HCT116 (cell line): Measurements from ENCODE around the gene CDK14. TPM values are rescaled to one million over a fixed set of nuclear protein-coding genes. Genes with fewer than 3 reads are reported as not detected.

Experiments
- ATAC-seq: fragments of 200-7000 bp; cut with Tn5 transposase; 2 replicates; pipeline ENCODE4 v1.9.1; 2020; ENCODE audit warnings: mild to moderate bottlenecking, moderate library complexity
- BruUV-seq: library from RNA; stranded (reverse); fragments of 400-500 nt; replicated peaks from 2 replicates; lab custom pipeline; 2021; lab: Mats Ljungman, UMichigan
- CTCF ChIA-PET: fragments of 300-600 bp; sonication (Branson Sonifier 250); formaldehyde crosslinking; loops from one replicate; lab custom pipeline; 2021; ENCODE audit warnings: antibody characterized with exemption; lab: Charles Lee
- POLR2A ChIA-PET: fragments of 300-600, 350-600 bp; sonication (Branson Sonifier 250); formaldehyde crosslinking; loops from one replicate; lab custom pipeline; 2021; ENCODE audit warnings: antibody characterized with exemption; lab: Charles Lee
- RAD21 ChIA-PET, 2 experiments: fragments of 300-600 bp; sonication (Branson Sonifier 250); formaldehyde crosslinking; loops; one replicate each; lab custom pipeline; 2023; ENCODE audit warnings: low total read pairs in 2 of 2; ENCODE audit not compliant: uncharacterized antibody in 2 of 2, unreplicated experiment in 2 of 2, low non-redundant PET in 1 of 2; lab: Charles Lee
- DNase-seq: peaks from one replicate; pipeline ENCODE4 v3.0.0-alpha.2; 2010; ENCODE audit warnings: low read depth, low spot score
- H2AFZ ChIP-seq: fragments of 200-600 bp; shearing (Covaris generic), sonication (generic); 2 replicates; pipeline ENCODE4 v1.6.1; 2017; ENCODE audit warnings: low read depth, mixed run types, mixed read lengths, antibody characterized with exemption, low read length; ENCODE audit not compliant: poor library complexity, severe bottlenecking
- H3K27ac ChIP-seq: 2 replicates; pipeline ENCODE4 v1.5.1; 2012; ENCODE audit warnings: low read depth, low read length
- H3K27me3 ChIP-seq: fragments of 200-600 bp; sonication (generic); 2 replicates; pipeline ENCODE4 v1.6.1; 2016; ENCODE audit warnings: mixed run types, low read length, mixed read lengths; ENCODE audit not compliant: insufficient read depth
- H3K36me3 ChIP-seq, 2 experiments: fragments of 200-500 bp in 1 of 2; fragments of 200-600 bp in 1 of 2; sonication (Bioruptor generic) in 1 of 2; sonication (generic) in 1 of 2; 2 replicates each; pipeline versions ENCODE4 v1.5.1 to v1.6.1; 2014 to 2016; ENCODE audit warnings: low read length in 2 of 2, inconsistent platforms in 1 of 2, mixed read lengths in 1 of 2, mixed run types in 1 of 2; ENCODE audit not compliant: insufficient read depth in 2 of 2, control insufficient read depth in 1 of 2
- H3K4me1 ChIP-seq, 2 experiments: fragments of 200-600 bp in 1 of 2; sonication (generic) in 1 of 2; 2 replicates each; pipeline versions ENCODE4 v1.5.1 to v1.6.1; 2012 to 2017; ENCODE audit warnings: low read length in 2 of 2, inconsistent platforms in 1 of 2, mild to moderate bottlenecking in 1 of 2, mixed read lengths in 1 of 2, mixed run types in 1 of 2, moderate library complexity in 1 of 2; ENCODE audit not compliant: insufficient read depth in 2 of 2, control insufficient read depth in 1 of 2
- H3K4me2 ChIP-seq: fragments of 200-600 bp; sonication (generic); 2 replicates; pipeline ENCODE4 v1.6.1; 2017; ENCODE audit warnings: mixed run types, low read length, mixed read lengths
- H3K4me3 ChIP-seq, 2 experiments: fragments of 200-600 bp in 1 of 2; sonication (generic) in 1 of 2; replicated peaks in 1 of 2; 2 replicates each; pipeline ENCODE4 v1.5.1; 2011 to 2016; ENCODE audit warnings: low read length in 2 of 2, control low read depth in 1 of 2, low read depth in 1 of 2, mild to moderate bottlenecking in 1 of 2, mixed read lengths in 1 of 2, mixed run types in 1 of 2
- H3K79me2 ChIP-seq: fragments of 200-600 bp; sonication (generic); 2 replicates; pipeline ENCODE4 v1.6.1; 2017; ENCODE audit warnings: mild to moderate bottlenecking, mixed run types, low read length, moderate library complexity, mixed read lengths; ENCODE audit not compliant: insufficient read depth
- H3K9ac ChIP-seq: fragments of 200-600 bp; sonication (generic); 2 replicates; pipeline ENCODE4 v1.6.1; 2016; ENCODE audit warnings: low read length, mixed read lengths
- H3K9me2 ChIP-seq: fragments of 200-600 bp; sonication (generic), shearing (Covaris generic); 2 replicates; pipeline ENCODE4 v1.6.1; 2017; ENCODE audit warnings: mixed run types, mild to moderate bottlenecking, moderate library complexity; ENCODE audit not compliant: insufficient read depth
- H3K9me3 ChIP-seq, 2 experiments: fragments of 200-500 bp in 1 of 2; fragments of 200-600 bp in 1 of 2; sonication (Bioruptor generic) in 1 of 2; sonication (generic) in 1 of 2; 2 replicates each; pipeline ENCODE4 v1.6.1; 2014 to 2017; ENCODE audit warnings: low read length in 2 of 2, mixed read lengths in 2 of 2, inconsistent platforms in 1 of 2, low read depth in 1 of 2, mild to moderate bottlenecking in 1 of 2, mixed run types in 1 of 2, moderate library complexity in 1 of 2; ENCODE audit not compliant: control insufficient read depth in 1 of 2, insufficient read depth in 1 of 2
- H4K20me1 ChIP-seq: fragments of 200-600 bp; sonication (generic), shearing (Covaris generic); 2 replicates; pipeline ENCODE4 v1.6.1; 2017; ENCODE audit warnings: mixed run types, mild to moderate bottlenecking, moderate library complexity; ENCODE audit not compliant: insufficient read depth
- CTCF ChIP-seq, 3 experiments: fragments of 200-600 bp in 1 of 3; sonication (generic) in 1 of 3; IDR thresholded peaks in 2 of 3; conservative IDR thresholded peaks in 1 of 3; 2 replicates each; pipeline ENCODE4 v1.5.1; 2012 to 2017; ENCODE audit warnings: low read depth in 2 of 3, low read length in 2 of 3, antibody characterized with exemption in 1 of 3, borderline replicate concordance in 1 of 3, control low read depth in 1 of 3, mild to moderate bottlenecking in 1 of 3, mixed read lengths in 1 of 3, mixed run types in 1 of 3, moderate library complexity in 1 of 3; ENCODE audit not compliant: insufficient read depth in 1 of 3
- EGR1 ChIP-seq: IDR thresholded peaks from 2 replicates; pipeline ENCODE4 v1.6.1; 2012; ENCODE audit warnings: low read depth
- ELF1 ChIP-seq: IDR thresholded peaks from 2 replicates; pipeline ENCODE4 v1.6.1; 2012; ENCODE audit warnings: low read depth, borderline replicate concordance
- EZH2 ChIP-seq: fragments of 200-600 bp; sonication (generic); IDR thresholded peaks from 2 replicates; pipeline ENCODE4 v1.6.1; 2017; ENCODE audit warnings: antibody characterized with exemption, mixed run types
- RAD21 ChIP-seq: IDR thresholded peaks from 2 replicates; pipeline ENCODE4 v1.6.1; 2012; ENCODE audit warnings: low read depth, mild to moderate bottlenecking
- SP1 ChIP-seq: IDR thresholded peaks from 2 replicates; pipeline ENCODE4 v1.6.1; 2012; ENCODE audit warnings: low read depth
- YY1 ChIP-seq: IDR thresholded peaks from 2 replicates; pipeline ENCODE4 v1.6.1; 2011; ENCODE audit warnings: low read length, low read depth, moderate library complexity, mild to moderate bottlenecking; ENCODE audit not compliant: insufficient replicate concordance; ENCODE audit errors: extremely low read depth
- ZFX ChIP-seq: fragments of 450-650 bp; IDR thresholded peaks from 2 replicates; pipeline ENCODE4 v1.6.1; 2017
- ZNF274 ChIP-seq: fragments of 200-500 bp; sonication (Bioruptor generic); IDR thresholded peaks from 2 replicates; pipeline ENCODE4 v1.6.1; 2014; ENCODE audit warnings: mild to moderate bottlenecking, low read depth, low read length, inconsistent platforms
- intact Hi-C: fragments of 100-400 bp; cut with micrococcal nuclease; formaldehyde crosslinking; loops from 2 replicates; pipeline ENCODE4 v1.10.0; 2022
- total RNA-seq: library from RNA; stranded (reverse); gene quantifications from one replicate; pipeline ENCODE4 v1.2.1, GENCODE V29; 2021; ENCODE audit not compliant: unreplicated experiment
- TF ChIP-seq, protein P1 (sequence below): IDR thresholded peaks from 2 replicates; pipeline ENCODE4 v1.6.1; 2012

CDK14 gene
- total RNA-seq, 1 experiment from 2014 or later = 10.2 TPM

DNA sequence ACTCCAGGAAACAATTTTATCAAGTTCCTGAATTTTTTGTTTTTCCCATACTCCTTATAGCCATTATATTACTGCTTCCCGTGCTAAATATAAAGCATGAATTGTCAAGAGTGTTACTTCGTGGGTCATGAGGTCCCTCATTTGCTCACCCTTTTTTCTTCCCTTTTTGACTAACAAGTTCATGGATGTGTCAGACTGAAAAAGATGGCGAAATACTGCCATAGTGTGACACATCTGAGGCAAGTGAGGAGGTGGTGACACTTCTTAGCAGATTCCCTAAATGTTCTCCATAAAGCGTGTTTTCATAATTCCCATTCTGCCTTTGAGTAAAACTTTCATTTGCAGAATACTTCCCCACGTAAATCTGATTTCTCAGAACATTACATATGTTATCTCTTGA lies 398.5 kb downstream of the CDK14 start:
- Histone ChIP-seq H3K9ac (no peak overlapping the region), H3K27ac (no peak overlapping the region), H3K79me2 (no peaks in the 10 kb centered on the region), H3K9me3 (no peaks in the 10 kb centered on the region), H3K4me1 (no peaks in the 10 kb centered on the region), H3K36me3 (no peaks in the 10 kb centered on the region), H4K20me1 (no peaks in the 10 kb centered on the region), H3K9me2 (no peaks in the 10 kb centered on the region), H3K4me3 (no peak overlapping the region), H3K27me3 (no peaks in the 10 kb centered on the region), H3K4me2 (no peak overlapping the region), H2AFZ (no peak overlapping the region)
- TF ChIP-seq SP1 (no peak), EGR1 (no peak), RAD21 (no peak), YY1 (no peak), ELF1 (no peak), ZFX (no peak), CTCF (IDR thresholded peaks at IDR 0.05 in 2 of 3, conservative IDR thresholded peaks at IDR 0.05 in 1 of 3; ENCODE audit: borderline replicate concordance in 1 of 3, insufficient read depth in 1 of 3, low read depth in 2 of 3, low read length in 2 of 3) (no peak), EZH2 (no peak), ZNF274 (no peak)
- TF ChIP-seq, protein P1, sequence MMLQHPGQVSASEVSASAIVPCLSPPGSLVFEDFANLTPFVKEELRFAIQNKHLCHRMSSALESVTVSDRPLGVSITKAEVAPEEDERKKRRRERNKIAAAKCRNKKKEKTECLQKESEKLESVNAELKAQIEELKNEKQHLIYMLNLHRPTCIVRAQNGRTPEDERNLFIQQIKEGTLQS = no peak
- no TSS peak for BruUV-seq
- ChIA-PET RAD21 (no interaction called here), CTCF (no interaction called here), POLR2A (no interaction called here)
- DNase-seq (no peak), ATAC-seq (no peak)
- intact Hi-C loops = no loop called here
